Fibroblast of lung (primary cell): Measurements from ENCODE around the gene WWC2.

Source experiments
- EZH2 ChIP-seq: IDR thresholded peaks from 2 replicates; pipeline ENCODE4 v1.5.1; 2012; ENCODE audit warnings: low read length, control low read depth, mild to moderate bottlenecking; ENCODE audit errors: missing control alignments
- TF ChIP-seq, protein P1 (sequence below), 2 donors: IDR thresholded peaks in 1 of 2; conservative IDR thresholded peaks in 1 of 2; 1 replicate in 1 of 2; 2 replicates in 1 of 2; pipeline ENCODE4 v1.5.1; 2011 to 2012; ENCODE audit warnings: low read length in 2 of 2, control low read depth in 1 of 2, inconsistent platforms in 1 of 2, low read depth in 1 of 2, mild to moderate bottlenecking in 1 of 2

DNA sequence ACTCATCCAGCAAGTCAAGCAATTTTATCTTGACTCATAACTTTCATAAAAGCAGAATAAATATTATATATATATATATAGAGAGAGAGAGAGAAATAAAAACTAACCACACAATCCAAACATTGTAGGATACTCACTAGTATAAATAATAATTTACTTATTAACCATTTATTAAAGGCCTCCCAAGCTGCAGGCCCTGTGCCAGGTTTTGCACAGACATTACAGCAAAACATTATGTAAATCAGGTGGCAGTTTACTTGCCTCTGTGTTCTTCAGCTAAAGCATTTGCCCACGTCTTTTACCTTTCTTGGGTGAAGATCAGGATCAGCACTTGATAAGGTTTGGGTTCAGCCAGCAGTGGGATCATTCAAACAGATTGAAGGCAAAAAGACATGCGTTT lies 145.4 kb downstream of the WWC2 start:
- TF ChIP-seq, protein P1, sequence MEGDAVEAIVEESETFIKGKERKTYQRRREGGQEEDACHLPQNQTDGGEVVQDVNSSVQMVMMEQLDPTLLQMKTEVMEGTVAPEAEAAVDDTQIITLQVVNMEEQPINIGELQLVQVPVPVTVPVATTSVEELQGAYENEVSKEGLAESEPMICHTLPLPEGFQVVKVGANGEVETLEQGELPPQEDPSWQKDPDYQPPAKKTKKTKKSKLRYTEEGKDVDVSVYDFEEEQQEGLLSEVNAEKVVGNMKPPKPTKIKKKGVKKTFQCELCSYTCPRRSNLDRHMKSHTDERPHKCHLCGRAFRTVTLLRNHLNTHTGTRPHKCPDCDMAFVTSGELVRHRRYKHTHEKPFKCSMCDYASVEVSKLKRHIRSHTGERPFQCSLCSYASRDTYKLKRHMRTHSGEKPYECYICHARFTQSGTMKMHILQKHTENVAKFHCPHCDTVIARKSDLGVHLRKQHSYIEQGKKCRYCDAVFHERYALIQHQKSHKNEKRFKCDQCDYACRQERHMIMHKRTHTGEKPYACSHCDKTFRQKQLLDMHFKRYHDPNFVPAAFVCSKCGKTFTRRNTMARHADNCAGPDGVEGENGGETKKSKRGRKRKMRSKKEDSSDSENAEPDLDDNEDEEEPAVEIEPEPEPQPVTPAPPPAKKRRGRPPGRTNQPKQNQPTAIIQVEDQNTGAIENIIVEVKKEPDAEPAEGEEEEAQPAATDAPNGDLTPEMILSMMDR (conservative IDR thresholded peaks at IDR 0.05 in 1 of 2, IDR thresholded peaks at IDR 0.05 in 1 of 2; ENCODE audit: low read depth in 1 of 2, low read length in 2 of 2), result no peak
- TF ChIP-seq EZH2, result no peak
